Measurements from ENCODE around the gene CLEC2L.

The CLEC2L gene

GRCh38 chr7:139572704-139573385 lies 49.4 kb downstream of the CLEC2L start:
- peaks cover 3% of the 10 kb centered on the region; the same call in 1 of the 2 replicates for H3K36me3 ChIP-seq (ENCODE audit: insufficient read depth, low read length)

GRCh38 chr7:139573871-139574270 lies 50.4 kb downstream of the CLEC2L start:
- Histone ChIP-seq H4K20me1 (ENCODE audit: insufficient read depth, low read length) (no peaks in the 10 kb centered on the region), H3K9ac (ENCODE audit: low read depth, low read length) (no peak overlapping the region), H2AFZ (ENCODE audit: low read depth, low read length) (no peak overlapping the region), H3K27me3 (ENCODE audit: insufficient read depth, low read length, poor library complexity) (no peaks in the 10 kb centered on the region), H3K4me3 (ENCODE audit: low read depth in 1 of 2, low read length in 2 of 2) (no peak overlapping the region), H3K4me1 (ENCODE audit: insufficient read depth, low read length) (no peaks in the 10 kb centered on the region), H3K36me3 (ENCODE audit: insufficient read depth, low read length) (peaks cover 3% of the 10 kb centered on the region; the same call in 1 of the 2 replicates), H3K4me2 (ENCODE audit: insufficient read depth, low read length) (no peak overlapping the region), H3K9me3 (ENCODE audit: insufficient read depth, low read length, severe bottlenecking) (no peaks in the 10 kb centered on the region), H3K27ac (ENCODE audit: low read length) (no peak overlapping the region), H3K79me2 (ENCODE audit: insufficient read depth, low read length) (no peaks in the 10 kb centered on the region)
- DNase-seq (no peak), ATAC-seq (ENCODE audit: insufficient read depth, low read depth) (no peak)
- TF ChIP-seq CTCF (IDR thresholded peaks at IDR 0.05; ENCODE audit: borderline replicate concordance, extremely low read depth, low read length, poor library complexity, severe bottlenecking) (no peak), EZH2 (IDR thresholded peaks at IDR 0.05; ENCODE audit: borderline replicate concordance, low read depth, low read length, severe bottlenecking) (no peak)

More at GRCh38 chr7:139572704-139573385, 49.4 kb downstream of the CLEC2L start:
- Histone ChIP-seq H3K4me2 (ENCODE audit: insufficient read depth, low read length) (no peak overlapping the region), H3K9ac (ENCODE audit: low read depth, low read length) (no peak overlapping the region), H3K79me2 (ENCODE audit: insufficient read depth, low read length) (no peaks in the 10 kb centered on the region), H3K4me3 (ENCODE audit: low read depth in 1 of 2, low read length in 2 of 2) (no peak overlapping the region), H3K27me3 (ENCODE audit: insufficient read depth, low read length, poor library complexity) (no peaks in the 10 kb centered on the region), H3K27ac (ENCODE audit: low read length) (no peak overlapping the region), H3K9me3 (ENCODE audit: insufficient read depth, low read length, severe bottlenecking) (no peaks in the 10 kb centered on the region), H3K4me1 (ENCODE audit: insufficient read depth, low read length) (no peaks in the 10 kb centered on the region), H2AFZ (ENCODE audit: low read depth, low read length) (no peak overlapping the region), H4K20me1 (ENCODE audit: insufficient read depth, low read length) (no peaks in the 10 kb centered on the region)
- ATAC-seq (ENCODE audit: insufficient read depth, low read depth) (no peak), DNase-seq (no peak)
- TF ChIP-seq CTCF (IDR thresholded peaks at IDR 0.05; ENCODE audit: borderline replicate concordance, extremely low read depth, low read length, poor library complexity, severe bottlenecking): no peak
- no peak for TF ChIP-seq EZH2 (IDR thresholded peaks at IDR 0.05; ENCODE audit: borderline replicate concordance, low read depth, low read length, severe bottlenecking)

- H3K9me3 ChIP-seq (ENCODE audit: insufficient read depth, low read length, severe bottlenecking): no peaks in the 10 kb centered on the region
- H3K27me3 ChIP-seq (ENCODE audit: insufficient read depth, low read length, poor library complexity): no peaks in the 10 kb centered on the region
- no peaks in the 10 kb centered on the region for H4K20me1 ChIP-seq (ENCODE audit: insufficient read depth, low read length)
- H3K4me2 ChIP-seq (ENCODE audit: insufficient read depth, low read length): no peak overlapping the region
- no peak for ATAC-seq (ENCODE audit: insufficient read depth, low read depth)
- peaks cover 3% of the 10 kb centered on the region; the same call in 1 of the 2 replicates for H3K36me3 ChIP-seq (ENCODE audit: insufficient read depth, low read length)
- H2AFZ ChIP-seq (ENCODE audit: low read depth, low read length): no peak overlapping the region
- TF ChIP-seq CTCF (IDR thresholded peaks at IDR 0.05; ENCODE audit: borderline replicate concordance, extremely low read depth, low read length, poor library complexity, severe bottlenecking) (no peak), EZH2 (IDR thresholded peaks at IDR 0.05; ENCODE audit: borderline replicate concordance, low read depth, low read length, severe bottlenecking) (no peak)
- no peak overlapping the region for H3K9ac ChIP-seq (ENCODE audit: low read depth, low read length)
- no peak for DNase-seq
- H3K4me3 ChIP-seq (ENCODE audit: low read depth in 1 of 2, low read length in 2 of 2): no peak overlapping the region
- H3K27ac ChIP-seq (ENCODE audit: low read length): no peak overlapping the region
- no peaks in the 10 kb centered on the region for H3K4me1 ChIP-seq (ENCODE audit: insufficient read depth, low read length)
- no peaks in the 10 kb centered on the region for H3K79me2 ChIP-seq (ENCODE audit: insufficient read depth, low read length)
Observed at GRCh38 chr7:139574618-139575337, 51.3 kb downstream of the CLEC2L start.

All from DND-41 (cell line).